Dendritic cell treated with granulocyte-macrophage colony-stimulating factor and Interleukin-4, amounts not matched to agents 40 ng/mL and 50 ng/mL, for 4 days (primary cell): ENCODE data around the gene PDE6H.

Experiments used
- H3K27ac Mint-ChIP-seq: one replicate; pipeline ENCODE4 v1.8.0; 2022; ENCODE audit warnings: mild to moderate bottlenecking, mixed read lengths
- H3K27me3 Mint-ChIP-seq: one replicate; pipeline ENCODE4 v1.8.0; 2022; ENCODE audit warnings: mild to moderate bottlenecking, mixed read lengths
- H3K36me3 Mint-ChIP-seq: one replicate; pipeline ENCODE4 v1.8.0; 2022; ENCODE audit warnings: low read depth, mixed read lengths
- H3K4me1 Mint-ChIP-seq: one replicate; pipeline ENCODE4 v1.8.0; 2022; ENCODE audit warnings: low read depth, mixed read lengths
- H3K4me3 Mint-ChIP-seq: one replicate; pipeline ENCODE4 v1.8.0; 2022; ENCODE audit warnings: mild to moderate bottlenecking, moderate library complexity, mixed read lengths
- H3K9me3 Mint-ChIP-seq: one replicate; pipeline ENCODE4 v1.8.0; 2022; ENCODE audit warnings: mixed read lengths
- intact Hi-C: fragments of 100-400 bp; cut with micrococcal nuclease; formaldehyde crosslinking; loops from one replicate; pipeline ENCODE4 v1.15.0; 2022

Gene PDE6H

GRCh38 chr12:14941369-14941768, 31.5 kb upstream of the PDE6H start:
- peaks cover 85% of the 10 kb centered on the region for H3K36me3 Mint-ChIP-seq
- intact Hi-C loops: loop anchor here (5.0 kb wide), 1 partner anchor 94 kb away; no protein-coding TSS in a partner anchor

GRCh38 chr12:14942196-14942931, 30.5 kb upstream of the PDE6H start:
- no peak overlapping the region for H3K4me3 Mint-ChIP-seq
- peaks cover 88% of the 10 kb centered on the region for H3K36me3 Mint-ChIP-seq
- peaks cover 49% of the 10 kb centered on the region for H3K4me1 Mint-ChIP-seq
- intact Hi-C loops: loop anchor here (5.0 kb wide), 1 partner anchor 95 kb away; no protein-coding TSS in a partner anchor
- H3K9me3 Mint-ChIP-seq: no peaks in the 10 kb centered on the region
- H3K27ac Mint-ChIP-seq: peak overlapping the region; percentile 4
- no peaks in the 10 kb centered on the region for H3K27me3 Mint-ChIP-seq

More at GRCh38 chr12:14941369-14941768, 31.5 kb upstream of the PDE6H start:
- Mint-ChIP-seq H3K9me3 (no peaks in the 10 kb centered on the region), H3K4me1 (peaks cover 40% of the 10 kb centered on the region), H3K27me3 (no peaks in the 10 kb centered on the region), H3K27ac (no peak overlapping the region), H3K4me3 (no peak overlapping the region)

- H3K36me3 Mint-ChIP-seq: peaks cover 97% of the 10 kb centered on the region
- H3K9me3 Mint-ChIP-seq: no peaks in the 10 kb centered on the region
- peaks cover 59% of the 10 kb centered on the region for H3K4me1 Mint-ChIP-seq
- intact Hi-C loops: no loop called here
- H3K27ac Mint-ChIP-seq: peak overlapping the region; percentile 55
- H3K27me3 Mint-ChIP-seq: no peaks in the 10 kb centered on the region
- no peak overlapping the region for H3K4me3 Mint-ChIP-seq
These were observed 26.7 kb upstream of the PDE6H start for GRCh38 chr12:14946162-14946561.

GRCh38 chr12:14946861-14947260, 26.0 kb upstream of the PDE6H start:
- Mint-ChIP-seq H3K36me3 (peaks cover 97% of the 10 kb centered on the region), H3K4me3 (no peak overlapping the region), H3K27me3 (no peaks in the 10 kb centered on the region), H3K9me3 (no peaks in the 10 kb centered on the region), H3K27ac (peak overlapping the region; percentile 55), H3K4me1 (peaks cover 65% of the 10 kb centered on the region)
- intact Hi-C loops: no loop called here

- peaks cover 70% of the 10 kb centered on the region for H3K4me1 Mint-ChIP-seq
These were observed 24.2 kb upstream of the PDE6H start for GRCh38 chr12:14948672-14949071.

GRCh38 chr12:14949631-14950030, 23.2 kb upstream of the PDE6H start:
- Mint-ChIP-seq H3K27ac (peak overlapping the region; percentile 94), H3K9me3 (no peaks in the 10 kb centered on the region), H3K36me3 (peaks cover 100% of the 10 kb centered on the region), H3K27me3 (no peaks in the 10 kb centered on the region), H3K4me1 (peaks cover 80% of the 10 kb centered on the region), H3K4me3 (no peak overlapping the region)
- intact Hi-C loops: loop anchor here (2.0 to 10.0 kb wide), 3 partner anchors 39 to 575 kb away; no protein-coding TSS in a partner anchor

More at GRCh38 chr12:14948672-14949071, 24.2 kb upstream of the PDE6H start:
- no peaks in the 10 kb centered on the region for H3K27me3 Mint-ChIP-seq
- H3K4me3 Mint-ChIP-seq: peak overlapping the region; percentile 59
- H3K36me3 Mint-ChIP-seq: peaks cover 97% of the 10 kb centered on the region
- intact Hi-C loops: loop anchor here (2.0 kb wide), 1 partner anchor 46 kb away; no protein-coding TSS in a partner anchor
- peak overlapping the region; percentile 94 for H3K27ac Mint-ChIP-seq
- H3K9me3 Mint-ChIP-seq: no peaks in the 10 kb centered on the region

GRCh38 chr12:14950421-14950820, 22.4 kb upstream of the PDE6H start:
- intact Hi-C loops: loop anchor here (2.0 to 10.0 kb wide), 2 partner anchors 38 to 574 kb away; no protein-coding TSS in a partner anchor
- Mint-ChIP-seq H3K27ac (peak overlapping the region; percentile 94), H3K4me3 (no peak overlapping the region), H3K27me3 (no peaks in the 10 kb centered on the region), H3K4me1 (peaks cover 80% of the 10 kb centered on the region), H3K9me3 (no peaks in the 10 kb centered on the region), H3K36me3 (peaks cover 93% of the 10 kb centered on the region)

- H3K27me3 Mint-ChIP-seq: no peaks in the 10 kb centered on the region
- intact Hi-C loops: loop anchor here (2.0 to 10.0 kb wide), 2 partner anchors 38 to 574 kb away; no protein-coding TSS in a partner anchor
- peaks cover 79% of the 10 kb centered on the region for H3K4me1 Mint-ChIP-seq
- peak overlapping the region; percentile 94 for H3K27ac Mint-ChIP-seq
- H3K36me3 Mint-ChIP-seq: peaks cover 86% of the 10 kb centered on the region
- no peaks in the 10 kb centered on the region for H3K9me3 Mint-ChIP-seq
- H3K4me3 Mint-ChIP-seq: peak overlapping the region; percentile 11
These were observed 21.7 kb upstream of the PDE6H start for GRCh38 chr12:14950982-14951746.

- peaks cover 83% of the 10 kb centered on the region for H3K36me3 Mint-ChIP-seq
- peak overlapping the region; percentile 94 for H3K27ac Mint-ChIP-seq
- peaks cover 79% of the 10 kb centered on the region for H3K4me1 Mint-ChIP-seq
- H3K27me3 Mint-ChIP-seq: no peaks in the 10 kb centered on the region
- peak overlapping the region; percentile 60 for H3K4me3 Mint-ChIP-seq
- H3K9me3 Mint-ChIP-seq: no peaks in the 10 kb centered on the region
- intact Hi-C loops: loop anchor here (2.0 to 10.0 kb wide), 2 partner anchors 37 to 573 kb away; no protein-coding TSS in a partner anchor
These were observed 21.0 kb upstream of the PDE6H start for GRCh38 chr12:14951851-14952250.

GRCh38 chr12:14952299-14952921, 20.4 kb upstream of the PDE6H start:
- Mint-ChIP-seq H3K4me1 (peaks cover 79% of the 10 kb centered on the region), H3K27me3 (no peaks in the 10 kb centered on the region), H3K9me3 (no peaks in the 10 kb centered on the region), H3K27ac (peak overlapping the region; percentile 94), H3K4me3 (peak overlapping the region; percentile 60), H3K36me3 (peaks cover 82% of the 10 kb centered on the region)
- intact Hi-C loops: loop anchor here (10.0 kb wide), 1 partner anchor 572 kb away; no protein-coding TSS in a partner anchor

GRCh38 chr12:14953752-14954151, 19.1 kb upstream of the PDE6H start:
- Mint-ChIP-seq H3K4me3 (peak overlapping the region; percentile 62), H3K4me1 (peaks cover 84% of the 10 kb centered on the region), H3K36me3 (peaks cover 82% of the 10 kb centered on the region)

GRCh38 chr12:14954269-14954668, 18.6 kb upstream of the PDE6H start:
- peaks cover 84% of the 10 kb centered on the region for H3K4me1 Mint-ChIP-seq
- intact Hi-C loops: loop anchor here (10.0 kb wide), 1 partner anchor 571 kb away; no protein-coding TSS in a partner anchor
- H3K27ac Mint-ChIP-seq: peak overlapping the region; percentile 94
- peaks cover 82% of the 10 kb centered on the region for H3K36me3 Mint-ChIP-seq
- H3K9me3 Mint-ChIP-seq: no peaks in the 10 kb centered on the region
- H3K4me3 Mint-ChIP-seq: peak overlapping the region; percentile 48
- no peaks in the 10 kb centered on the region for H3K27me3 Mint-ChIP-seq

More at GRCh38 chr12:14953752-14954151, 19.1 kb upstream of the PDE6H start:
- peak overlapping the region; percentile 94 for H3K27ac Mint-ChIP-seq
- no peaks in the 10 kb centered on the region for H3K9me3 Mint-ChIP-seq
- intact Hi-C loops: loop anchor here (10.0 kb wide), 1 partner anchor 571 kb away; no protein-coding TSS in a partner anchor
- H3K27me3 Mint-ChIP-seq: no peaks in the 10 kb centered on the region
